Adipocyte (in vitro differentiated cells): ENCODE measurements around the gene FNDC5.

ENCODE experiments used
- DNase-seq: peaks from one replicate; pipeline ENCODE4 v3.0.0-alpha.2; 2015; ENCODE audit warnings: low read depth
- H3K27me3 ChIP-seq: replicated peaks from 2 replicates; pipeline ENCODE4 v1.7.0; 2013; ENCODE audit warnings: mild to moderate bottlenecking, low read length, moderate library complexity; ENCODE audit not compliant: control insufficient read depth, insufficient read depth
- H3K36me3 ChIP-seq: 2 replicates; pipeline ENCODE4 v1.7.0; 2013; ENCODE audit warnings: low read length, mild to moderate bottlenecking, moderate library complexity; ENCODE audit not compliant: control insufficient read depth, insufficient read depth, severe bottlenecking
- H3K4me1 ChIP-seq: 2 replicates; pipeline ENCODE4 v1.7.0; 2013; ENCODE audit warnings: mild to moderate bottlenecking, low read length, moderate library complexity; ENCODE audit not compliant: control insufficient read depth, insufficient read depth
- H3K4me3 ChIP-seq: 2 replicates; pipeline ENCODE4 v1.7.0; 2013; ENCODE audit warnings: mild to moderate bottlenecking, low read length, moderate library complexity
- H3K9ac ChIP-seq: 2 replicates; pipeline ENCODE4 v1.7.0; 2013; ENCODE audit warnings: mild to moderate bottlenecking, low read length, moderate library complexity
- H3K9me3 ChIP-seq: 2 replicates; pipeline ENCODE4 v1.7.0; 2013; ENCODE audit warnings: mild to moderate bottlenecking, low read length, moderate library complexity; ENCODE audit not compliant: control insufficient read depth

FNDC5 gene

DNA sequence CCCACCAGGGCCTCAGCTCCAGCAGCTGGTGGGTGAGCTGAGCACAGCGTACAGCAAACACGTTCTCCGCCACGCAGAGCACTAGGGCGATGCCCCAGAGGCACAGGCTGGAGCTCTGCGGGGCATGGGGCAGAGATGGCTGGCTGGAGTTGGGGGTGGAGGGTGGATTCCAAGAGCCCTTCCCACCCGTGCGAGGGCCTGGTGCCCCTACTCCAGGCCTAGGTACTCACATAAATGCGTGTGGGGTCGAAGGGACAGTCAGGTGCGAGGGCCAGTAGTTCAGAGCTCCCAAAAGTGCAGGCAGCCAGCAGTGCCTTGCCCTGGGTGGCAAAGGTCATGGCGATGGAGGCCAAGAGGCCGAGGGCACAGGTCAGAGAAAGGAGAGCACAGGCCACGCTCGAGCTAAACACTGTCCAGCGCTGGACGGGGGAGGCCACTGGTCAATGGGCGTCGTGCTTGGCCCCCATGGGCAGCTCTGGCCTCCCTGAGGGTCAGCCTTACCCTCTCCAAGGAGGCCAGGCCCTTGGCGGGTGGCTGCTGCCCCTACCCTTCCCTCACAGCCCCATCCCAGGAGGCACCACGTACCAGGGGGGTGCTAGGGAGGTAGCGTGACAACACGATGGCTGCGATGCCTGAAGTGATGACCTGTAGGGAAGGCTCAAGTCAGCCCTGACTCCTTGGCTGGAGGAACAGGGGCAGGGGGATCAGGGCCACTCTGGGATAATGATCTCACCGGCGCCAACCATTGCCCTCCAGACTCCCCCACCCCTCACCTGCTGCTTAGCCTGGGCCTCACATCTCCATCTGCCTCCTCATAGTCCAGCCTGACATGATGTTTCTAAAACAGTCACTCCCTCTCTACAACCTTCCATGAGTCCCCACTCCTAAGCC lies 24.9 kb upstream of the FNDC5 start:
- H3K36me3 ChIP-seq, result no peaks in the 10 kb centered on the region
- no peaks in the 10 kb centered on the region for H3K9me3 ChIP-seq
- DNase-seq, result no peak
- no peak overlapping the region for H3K4me3 ChIP-seq
- no peaks in the 10 kb centered on the region for H3K4me1 ChIP-seq
- H3K9ac ChIP-seq, result no peak overlapping the region
- peaks cover 17% of the 10 kb centered on the region for H3K27me3 ChIP-seq

DNA sequence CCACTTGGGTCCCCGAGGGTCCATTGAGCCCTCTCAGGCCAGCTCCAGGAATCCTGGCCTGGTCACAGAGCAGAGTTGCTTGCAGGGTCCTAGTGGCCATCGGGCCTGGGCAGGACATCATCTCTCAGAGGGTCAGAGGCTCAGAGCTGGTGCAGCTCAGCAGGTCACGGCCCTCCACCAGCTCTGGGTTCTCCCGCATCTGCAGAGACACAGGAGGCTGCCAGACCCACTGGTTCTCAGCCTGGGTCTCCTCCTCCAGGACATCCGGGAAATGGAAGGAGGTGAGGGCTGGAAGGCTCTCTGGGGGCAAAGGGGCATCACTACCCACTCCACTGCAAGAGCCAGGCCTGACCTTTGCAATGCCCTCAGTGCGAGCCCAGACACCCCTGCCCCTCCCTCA lies 24.0 kb upstream of the FNDC5 start:
- peaks cover 17% of the 10 kb centered on the region for H3K27me3 ChIP-seq
- no peaks in the 10 kb centered on the region for H3K36me3 ChIP-seq
- no peak for DNase-seq
- H3K4me3 ChIP-seq, result no peak overlapping the region
- H3K9me3 ChIP-seq, result no peaks in the 10 kb centered on the region
- no peak overlapping the region for H3K9ac ChIP-seq
- H3K4me1 ChIP-seq, result no peaks in the 10 kb centered on the region

- no peaks in the 10 kb centered on the region for H3K9me3 ChIP-seq
- H3K36me3 ChIP-seq, result no peaks in the 10 kb centered on the region
- H3K9ac ChIP-seq, result no peak overlapping the region
- no peak overlapping the region for H3K4me3 ChIP-seq
- no peak for DNase-seq
- peaks cover 17% of the 10 kb centered on the region for H3K27me3 ChIP-seq
- H3K4me1 ChIP-seq, result no peaks in the 10 kb centered on the region
Measured at GRCh38 chr1:32894019-32894600, 23.4 kb upstream of the FNDC5 start.

- H3K4me3 ChIP-seq, result peak overlapping the region; percentile 63
- H3K4me1 ChIP-seq, result no peaks in the 10 kb centered on the region
- no peaks in the 10 kb centered on the region for H3K36me3 ChIP-seq
- DNase-seq, result peak; percentile 52
- H3K9me3 ChIP-seq, result no peaks in the 10 kb centered on the region
- H3K27me3 ChIP-seq, result peaks cover 19% of the 10 kb centered on the region
- no peak overlapping the region for H3K9ac ChIP-seq
Measured at GRCh38 chr1:32893198-32894018, 22.7 kb upstream of the FNDC5 start.

- Histone ChIP-seq H3K9me3 (no peaks in the 10 kb centered on the region), H3K4me3 (peak overlapping the region; percentile 63)
- peak; percentile 52 for DNase-seq
Measured at GRCh38 chr1:32892368-32893197, 21.9 kb upstream of the FNDC5 start.

DNA sequence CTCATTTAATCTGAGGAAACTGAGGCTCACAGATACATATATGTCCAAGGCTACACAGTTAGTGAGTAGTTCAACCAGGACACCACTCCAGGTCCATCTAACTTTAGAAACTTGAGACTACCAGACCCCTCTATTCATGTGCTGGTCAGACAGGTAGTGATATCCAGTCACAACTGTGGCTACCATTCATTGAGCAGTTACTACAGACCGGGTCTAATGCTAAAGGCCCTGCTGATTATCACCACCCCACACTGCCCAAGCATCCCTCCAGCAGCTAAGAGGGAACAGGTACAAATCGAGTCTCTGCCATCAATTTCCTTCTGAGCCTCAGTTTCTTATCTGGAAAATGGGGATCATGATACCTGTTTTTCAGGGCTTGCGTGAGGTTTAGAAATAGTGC lies 20.9 kb upstream of the FNDC5 start:
- H3K27me3 ChIP-seq, result peaks cover 36% of the 10 kb centered on the region
- no peaks in the 10 kb centered on the region for H3K9me3 ChIP-seq
- H3K9ac ChIP-seq, result no peak overlapping the region
- no peaks in the 10 kb centered on the region for H3K36me3 ChIP-seq
- H3K4me1 ChIP-seq, result no peaks in the 10 kb centered on the region
- H3K4me3 ChIP-seq, result no peak overlapping the region
- DNase-seq, result no peak

More at GRCh38 chr1:32892368-32893197, 21.9 kb upstream of the FNDC5 start:
- Histone ChIP-seq H3K4me1 (no peaks in the 10 kb centered on the region), H3K36me3 (no peaks in the 10 kb centered on the region), H3K27me3 (peaks cover 27% of the 10 kb centered on the region), H3K9ac (no peak overlapping the region)

DNA sequence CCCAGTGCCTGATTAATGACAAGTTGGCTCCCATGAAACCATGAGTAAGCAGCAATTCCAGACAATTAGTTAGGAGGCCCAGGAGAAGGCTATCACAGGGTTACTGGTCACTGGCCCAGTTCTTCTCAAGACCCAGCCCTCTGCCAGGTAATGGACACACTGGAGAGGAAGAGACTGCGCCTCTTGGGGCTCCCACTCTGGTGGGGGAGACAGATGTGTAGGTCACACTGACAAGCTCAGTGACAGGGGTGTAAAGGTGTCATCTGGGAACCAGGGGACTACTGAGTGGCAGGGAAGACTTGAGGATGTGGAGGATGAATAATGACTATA lies 20.5 kb upstream of the FNDC5 start:
- Histone ChIP-seq H3K27me3 (peaks cover 36% of the 10 kb centered on the region), H3K36me3 (no peaks in the 10 kb centered on the region)

DNA sequence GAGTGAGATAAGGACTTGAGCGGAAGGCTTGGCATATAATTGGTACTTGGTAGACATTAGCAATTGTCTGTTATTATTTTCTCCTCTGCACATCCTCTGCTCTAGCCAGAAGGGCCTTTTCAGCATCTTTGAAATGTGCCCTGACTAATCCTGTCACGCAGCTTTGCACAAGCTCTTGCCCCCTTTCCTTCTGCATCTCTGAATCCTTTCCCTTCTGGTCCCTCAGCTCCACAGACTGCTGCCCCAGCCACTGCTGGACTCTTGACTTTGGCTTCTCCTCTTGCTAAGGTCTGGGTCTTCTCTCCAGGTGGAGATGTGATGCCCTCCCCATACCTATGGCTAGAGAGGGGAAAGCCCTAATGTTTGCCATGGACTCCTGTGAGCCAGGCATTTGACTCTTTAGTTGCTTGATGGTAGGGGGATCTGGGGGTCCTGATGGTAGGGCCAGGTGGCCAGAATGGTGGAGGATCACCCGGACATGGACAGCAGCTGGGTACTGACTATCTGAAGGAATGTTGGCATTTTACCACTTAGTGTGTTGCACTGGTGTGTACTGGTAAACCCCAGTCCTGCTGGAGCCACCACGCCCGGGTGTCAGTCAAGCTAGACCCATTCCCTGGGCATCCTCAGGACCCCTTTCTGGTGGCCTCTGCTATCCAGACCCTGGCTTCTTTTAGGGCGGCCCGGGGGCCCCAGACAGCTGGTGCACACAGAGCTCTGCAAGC lies 20.0 kb upstream of the FNDC5 start:
- Histone ChIP-seq H3K9me3 (no peaks in the 10 kb centered on the region), H3K4me1 (no peaks in the 10 kb centered on the region), H3K36me3 (no peaks in the 10 kb centered on the region), H3K4me3 (no peak overlapping the region), H3K9ac (no peak overlapping the region), H3K27me3 (peaks cover 39% of the 10 kb centered on the region)
- DNase-seq, result no peak

More for the DNA sequence above, 20.5 kb upstream of the FNDC5 start:
- no peaks in the 10 kb centered on the region for H3K4me1 ChIP-seq
- H3K4me3 ChIP-seq, result no peak overlapping the region
- no peak for DNase-seq
- H3K9me3 ChIP-seq, result no peaks in the 10 kb centered on the region
- H3K9ac ChIP-seq, result no peak overlapping the region

GRCh38 chr1:32889731-32890278 lies 19.1 kb upstream of the FNDC5 start:
- Histone ChIP-seq H3K4me3 (no peak overlapping the region), H3K9ac (no peak overlapping the region), H3K36me3 (no peaks in the 10 kb centered on the region), H3K27me3 (peaks cover 48% of the 10 kb centered on the region), H3K4me1 (no peaks in the 10 kb centered on the region), H3K9me3 (no peaks in the 10 kb centered on the region)
- no peak for DNase-seq
